Erythroblast (primary cell): ENCODE data around the gene POGZ.

Experiments used
- DNase-seq, 2 experiments: peaks; one replicate each; lab custom pipeline; 2025; lab: John Stamatoyannopoulos, UW
- GATA1 ChIP-seq: IDR thresholded peaks from 2 replicates; pipeline ENCODE4 v1.6.1; 2011; ENCODE audit warnings: low read depth, mild to moderate bottlenecking, control low read depth, low read length, moderate library complexity
- POLR2A ChIP-seq: IDR thresholded peaks from 2 replicates; pipeline ENCODE4 v1.6.1; 2011; ENCODE audit warnings: mild to moderate bottlenecking, low read length

POGZ gene

GRCh38 chr1:151491641-151492040 is 32.3 kb upstream of the POGZ start:
- TF ChIP-seq POLR2A (no peak), GATA1 (no peak)
- DNase-seq, result no peak

GRCh38 chr1:151486557-151486956 is 27.3 kb upstream of the POGZ start:
- DNase-seq, result no peak
- TF ChIP-seq POLR2A, result no peak
- no peak for TF ChIP-seq GATA1

- no peak for TF ChIP-seq GATA1
- no peak for TF ChIP-seq POLR2A
- DNase-seq, result no peak
These were observed 26.5 kb upstream of the POGZ start for GRCh38 chr1:151485685-151486255.

- DNase-seq, result no peak
- TF ChIP-seq GATA1 (no peak), POLR2A (no peak)
These were observed 22.7 kb upstream of the POGZ start for GRCh38 chr1:151482017-151482416.

- no peak for DNase-seq
- TF ChIP-seq POLR2A, result no peak
- TF ChIP-seq GATA1, result no peak
These were observed 20.2 kb upstream of the POGZ start for GRCh38 chr1:151479462-151479861.

GRCh38 chr1:151478923-151479322 is 19.6 kb upstream of the POGZ start:
- DNase-seq, result no peak
- no peak for TF ChIP-seq GATA1
- no peak for TF ChIP-seq POLR2A

GRCh38 chr1:151478140-151478812 is 19.0 kb upstream of the POGZ start:
- DNase-seq, result no peak
- TF ChIP-seq POLR2A (no peak), GATA1 (no peak)

GRCh38 chr1:151477066-151477465 is 17.8 kb upstream of the POGZ start:
- DNase-seq, result no peak
- no peak for TF ChIP-seq POLR2A
- no peak for TF ChIP-seq GATA1

GRCh38 chr1:151476083-151476482 is 16.8 kb upstream of the POGZ start:
- no peak for TF ChIP-seq GATA1
- no peak for TF ChIP-seq POLR2A
- no peak for DNase-seq

GRCh38 chr1:151475175-151475574 is 15.9 kb upstream of the POGZ start:
- TF ChIP-seq GATA1 (no peak), POLR2A (no peak)
- DNase-seq, result no peak

- no peak for DNase-seq
These were observed 15.5 kb upstream of the POGZ start for GRCh38 chr1:151474745-151475144.

GRCh38 chr1:151472856-151473731 is 13.8 kb upstream of the POGZ start:
- DNase-seq, result peak; percentile 70

More at GRCh38 chr1:151474745-151475144, 15.5 kb upstream of the POGZ start:
- TF ChIP-seq POLR2A (no peak), GATA1 (no peak)

GRCh38 chr1:151465026-151465425 is 5.7 kb upstream of the POGZ start:
- DNase-seq, result no peak
- TF ChIP-seq GATA1, result no peak
- TF ChIP-seq POLR2A, result no peak

More at GRCh38 chr1:151472856-151473731, 13.8 kb upstream of the POGZ start:
- TF ChIP-seq POLR2A (no peak), GATA1 (no peak)

- DNase-seq, result no peak
- TF ChIP-seq POLR2A (no peak), GATA1 (no peak)
These were observed 2.4 kb upstream of the POGZ start for GRCh38 chr1:151461694-151462093.

GRCh38 chr1:151458802-151459330 is 428 bp downstream of the POGZ start:
- DNase-seq, result peak; percentile 82 to 85
- no peak for TF ChIP-seq POLR2A
- no peak for TF ChIP-seq GATA1
